GM11168 (cell line): ENCODE results near the gene KRTAP10-9.

Source experiments
- in situ Hi-C: fragments of 300-500 bp; cut with MboI; formaldehyde crosslinking; loops from one replicate; pipeline ENCODE4 v1.12.0; 2022; ENCODE audit warnings: low sequenced_read_pairs; ENCODE audit not compliant: unreplicated experiment

The KRTAP10-9 gene

GRCh38 chr21:44613386-44614155 lies 13.3 kb upstream of the KRTAP10-9 start:
- in situ Hi-C loops: no loop called here

- in situ Hi-C loops: no loop called here
Observed at GRCh38 chr21:44614161-44614631, 12.7 kb upstream of the KRTAP10-9 start.

GRCh38 chr21:44614961-44615391 lies 11.9 kb upstream of the KRTAP10-9 start:
- in situ Hi-C loops: no loop called here

DNA sequence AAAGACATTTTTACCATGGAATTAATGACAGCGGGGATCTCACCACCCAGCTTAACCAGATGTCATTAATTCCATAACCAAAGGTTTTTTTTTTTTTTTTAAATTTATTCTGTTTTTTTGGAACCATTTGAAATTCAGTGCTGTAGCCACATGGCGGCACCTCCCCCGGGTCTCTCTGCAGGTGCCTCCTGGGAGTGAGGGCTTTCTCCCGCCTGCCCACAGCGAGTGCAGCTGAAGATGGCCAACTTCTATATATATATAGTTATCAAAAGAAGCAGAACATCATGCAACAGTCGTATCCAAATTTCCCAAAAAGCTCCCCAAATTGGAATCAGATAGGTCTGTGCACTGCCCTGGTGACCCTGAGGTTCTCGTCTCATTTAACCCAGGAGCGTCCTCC lies 11.4 kb upstream of the KRTAP10-9 start:
- in situ Hi-C loops: no loop called here

DNA sequence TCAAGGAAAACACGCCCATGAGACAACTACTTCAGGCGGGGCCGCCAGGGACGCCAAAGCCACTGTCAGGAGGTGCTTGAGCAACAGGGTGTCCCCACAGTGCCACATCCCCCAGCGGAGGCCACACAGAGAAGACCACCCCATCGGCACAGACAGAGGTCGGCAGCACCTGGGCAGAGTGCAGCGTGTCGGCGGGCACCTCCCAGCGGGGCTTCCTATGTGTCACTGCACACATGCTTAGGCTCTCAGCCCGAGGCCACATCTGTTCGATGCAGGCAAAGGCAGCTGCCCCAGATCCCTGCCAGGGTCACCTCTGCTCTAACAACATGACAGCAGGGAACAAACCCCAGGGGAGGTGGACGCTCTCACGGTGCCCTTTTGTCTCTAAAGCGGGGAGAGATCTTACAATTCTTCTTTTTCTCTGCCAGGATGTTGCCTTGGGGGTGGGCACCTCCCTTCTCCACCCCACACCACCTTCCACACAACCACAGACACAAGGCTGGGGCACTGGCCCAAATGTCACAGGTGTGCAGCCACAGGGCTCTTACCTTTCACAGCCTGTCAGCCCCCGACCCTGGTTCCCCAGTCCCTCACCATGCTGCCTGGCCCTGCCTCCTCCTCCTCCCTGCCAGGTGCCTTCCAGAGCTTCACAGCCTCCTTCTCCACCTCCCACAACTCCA lies 10.8 kb upstream of the KRTAP10-9 start:
- in situ Hi-C loops: no loop called here

DNA sequence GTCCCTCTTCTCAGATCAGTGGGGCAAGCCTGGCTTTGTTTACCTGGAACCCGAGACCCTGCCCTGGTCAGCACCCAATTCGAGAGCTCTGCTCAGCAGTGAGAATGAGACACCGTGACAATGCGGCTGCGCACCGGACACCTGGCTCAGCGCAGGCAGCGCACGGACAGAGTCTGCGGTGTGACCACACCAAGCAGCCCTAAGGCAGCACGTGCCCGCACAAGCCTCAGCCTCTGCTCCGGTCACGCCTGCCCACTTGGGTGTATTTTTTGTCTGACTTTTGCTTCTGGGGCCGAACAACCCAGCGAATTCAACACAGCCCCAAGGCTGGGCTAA lies 10.3 kb upstream of the KRTAP10-9 start:
- in situ Hi-C loops: no loop called here

- in situ Hi-C loops: no loop called here
Observed at GRCh38 chr21:44617071-44617501, 9.8 kb upstream of the KRTAP10-9 start.

- in situ Hi-C loops: no loop called here
Observed at GRCh38 chr21:44618504-44618903, 8.4 kb upstream of the KRTAP10-9 start.

DNA sequence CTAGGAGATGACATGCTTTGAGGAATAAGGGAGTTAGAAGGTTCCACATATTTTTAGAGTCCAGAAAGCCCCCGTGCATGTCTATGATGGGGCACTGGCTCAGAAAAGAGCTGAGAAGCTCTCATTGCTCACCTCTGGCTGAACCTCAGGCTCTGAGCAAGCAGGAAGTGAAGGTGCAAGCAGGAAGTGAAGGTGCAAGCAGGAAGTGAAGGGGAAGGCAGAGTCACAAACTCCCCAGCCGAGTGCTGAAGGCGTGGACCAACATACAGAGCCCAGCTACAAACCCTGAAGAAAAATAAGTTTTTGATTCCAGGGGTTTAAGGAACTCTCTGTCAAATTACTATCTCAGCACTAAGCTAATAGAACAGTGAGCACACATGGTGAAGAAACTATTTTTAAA lies 8.0 kb upstream of the KRTAP10-9 start:
- in situ Hi-C loops: no loop called here

DNA sequence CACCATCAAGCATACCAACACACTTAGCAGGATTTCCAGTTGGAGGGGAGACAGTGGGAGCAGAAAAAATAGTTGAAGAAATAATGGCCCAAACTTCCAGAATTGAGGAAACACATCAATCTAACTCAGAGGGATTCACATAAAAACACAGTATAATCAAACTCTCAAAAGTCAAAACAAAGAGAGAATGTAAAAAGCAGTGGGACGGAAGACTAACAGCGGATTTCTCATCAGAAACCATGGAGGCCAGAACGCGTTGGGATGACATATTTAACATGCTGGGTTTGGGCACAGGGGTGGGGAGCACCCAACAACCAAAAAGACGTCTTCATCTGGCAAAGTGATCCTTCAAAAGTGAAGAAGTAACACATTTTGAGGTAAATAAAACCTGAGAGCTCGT lies 7.0 kb upstream of the KRTAP10-9 start:
- in situ Hi-C loops: no loop called here

- in situ Hi-C loops: no loop called here
Observed at GRCh38 chr21:44623575-44623974, 3.3 kb upstream of the KRTAP10-9 start.

GRCh38 chr21:44625756-44626155 lies 1.1 kb upstream of the KRTAP10-9 start:
- in situ Hi-C loops: loop anchor here (5.0 kb wide), 1 partner anchor 73 kb away; the partner anchor contains the start of gene KRTAP10-2

DNA sequence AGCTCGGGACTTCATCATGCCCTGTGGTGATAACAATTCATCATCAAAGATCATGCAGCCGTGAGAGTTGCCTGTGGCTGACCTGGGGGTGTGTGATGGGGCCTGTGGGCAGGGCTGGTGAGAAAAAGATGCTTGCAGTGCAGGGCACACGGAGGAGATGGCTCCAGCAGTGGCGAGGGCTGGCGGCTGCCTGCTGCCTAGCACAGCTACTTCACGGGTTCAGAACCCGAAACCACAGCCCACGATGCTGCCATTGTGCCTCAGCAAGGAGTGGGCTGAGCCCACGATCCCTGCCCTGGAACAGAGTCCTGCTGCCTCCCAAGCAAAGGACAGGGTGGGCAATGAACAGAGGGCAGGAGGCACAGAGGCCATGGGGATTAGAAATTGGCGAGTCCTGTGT lies 631 bp upstream of the KRTAP10-9 start:
- in situ Hi-C loops: loop anchor here (5.0 kb wide), 1 partner anchor 74 kb away; the partner anchor contains the start of gene KRTAP10-2

DNA sequence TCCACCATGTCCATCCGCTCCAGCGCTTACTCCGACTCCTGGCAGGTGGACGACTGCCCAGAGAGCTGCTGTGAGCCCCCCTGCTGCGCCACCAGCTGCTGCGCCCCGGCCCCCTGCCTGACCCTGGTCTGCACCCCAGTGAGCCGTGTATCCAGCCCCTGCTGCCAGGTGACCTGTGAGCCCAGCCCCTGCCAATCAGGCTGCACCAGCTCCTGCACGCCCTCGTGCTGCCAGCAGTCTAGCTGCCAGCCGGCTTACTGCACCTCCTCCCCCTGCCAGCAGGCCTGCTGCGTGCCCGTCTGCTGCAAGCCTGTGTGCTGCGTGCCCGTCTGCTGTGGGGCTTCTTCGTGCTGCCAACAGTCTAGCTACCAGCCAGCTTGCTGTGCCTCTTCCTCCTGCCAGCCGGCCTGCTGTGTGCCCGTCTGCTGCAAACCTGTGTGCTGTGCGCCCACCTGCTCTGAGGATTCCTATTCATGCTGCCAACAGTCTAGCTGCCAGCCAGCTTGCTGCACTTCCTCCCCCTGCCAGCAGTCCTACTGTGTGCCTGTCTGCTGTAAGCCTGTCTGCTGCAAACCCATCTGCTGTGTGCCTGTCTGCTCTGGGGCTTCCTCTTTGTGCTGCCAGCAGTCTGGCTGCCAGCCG lies 409 bp downstream of the KRTAP10-9 start:
- in situ Hi-C loops: loop anchor here (5.0 kb wide), 1 partner anchor 75 kb away; the partner anchor contains the start of gene KRTAP10-2

DNA sequence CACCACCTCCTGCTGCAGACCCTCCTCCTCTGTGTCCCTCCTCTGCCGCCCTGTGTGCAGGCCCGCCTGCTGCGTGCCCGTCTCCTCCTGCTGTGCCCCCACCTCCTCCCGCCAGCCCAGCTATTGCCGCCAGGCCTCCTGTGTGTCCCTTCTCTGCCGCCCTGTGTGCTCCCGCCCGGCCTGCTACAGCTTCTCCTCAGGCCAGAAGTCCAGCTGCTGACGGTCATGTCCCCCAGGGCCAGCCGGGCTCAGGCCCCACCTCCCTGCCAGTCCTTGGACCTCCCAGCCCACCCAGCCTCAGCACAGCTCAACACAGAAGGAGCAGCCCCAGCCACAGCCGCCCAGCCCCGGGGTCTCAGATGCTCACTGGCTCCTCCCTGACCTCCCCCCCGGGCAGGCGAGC lies 939 bp downstream of the KRTAP10-9 start:
- in situ Hi-C loops: loop anchor here (5.0 kb wide), 1 partner anchor 76 kb away; the partner anchor contains the start of gene KRTAP10-2

DNA sequence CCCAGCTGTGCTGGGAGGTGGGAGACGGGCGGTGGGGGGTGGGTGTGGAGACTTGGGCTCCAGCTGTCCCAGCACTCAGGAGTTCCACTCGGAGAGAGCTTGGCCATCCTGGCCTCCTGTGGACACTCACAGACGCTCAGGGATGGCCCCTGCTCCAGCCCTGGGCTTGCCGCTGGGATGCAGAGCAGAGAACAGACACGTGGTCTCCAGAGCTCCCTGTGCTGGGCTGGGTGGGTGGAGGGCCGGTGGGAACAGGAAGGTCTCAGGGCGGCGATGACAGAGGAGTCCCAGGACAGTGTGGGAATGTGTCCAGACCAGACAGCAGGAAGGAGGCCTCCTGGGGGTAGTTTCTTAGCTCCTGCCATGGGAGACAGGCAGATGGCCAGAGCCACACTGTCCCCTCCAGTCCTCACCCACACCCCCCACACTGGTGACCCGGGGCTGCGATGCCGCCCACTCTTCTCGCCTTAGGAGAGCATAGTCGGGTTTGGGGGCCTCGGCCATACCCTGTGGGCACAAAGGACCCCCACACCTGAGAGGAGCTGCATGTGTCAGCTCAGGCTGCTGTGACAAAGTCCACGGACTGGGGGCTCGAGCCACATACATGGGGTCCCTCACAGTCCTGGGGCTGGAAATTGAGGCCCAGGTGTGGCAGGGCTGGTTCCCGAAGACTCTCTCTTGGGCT lies 2.0 kb downstream of the KRTAP10-9 start:
- in situ Hi-C loops: loop anchor here (5.0 kb wide), 1 partner anchor 77 kb away; the partner anchor contains the start of gene KRTAP10-2

- in situ Hi-C loops: no loop called here
Observed at GRCh38 chr21:44630440-44630839, 3.5 kb downstream of the KRTAP10-9 start.

DNA sequence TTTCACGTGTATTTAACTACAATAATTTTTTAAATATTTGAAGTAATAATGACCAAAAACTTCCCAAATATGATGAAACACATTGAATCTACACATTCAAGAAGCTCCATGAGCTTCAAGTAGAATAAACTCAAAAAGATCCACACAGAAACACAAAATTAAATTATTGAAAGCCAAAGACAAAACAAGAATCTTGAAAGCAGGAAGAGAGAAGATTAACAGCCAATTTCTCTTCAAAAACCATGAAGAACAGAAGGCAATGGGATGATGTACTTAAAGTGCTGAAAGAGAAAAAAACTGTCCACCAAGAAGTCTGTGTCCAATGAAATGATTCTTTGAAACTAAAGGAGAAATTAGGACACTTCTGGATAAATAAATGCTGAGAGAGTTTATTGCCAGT lies 5.2 kb downstream of the KRTAP10-9 start:
- in situ Hi-C loops: no loop called here

- in situ Hi-C loops: no loop called here
Observed at GRCh38 chr21:44636209-44637017, 9.5 kb downstream of the KRTAP10-9 start.
